Measurements from ENCODE around the gene CRTC3.
"Not testable (repeated sequence)": the region's sequence is repeated elsewhere in the genome, so short reads cannot be mapped to it uniquely, and the experiment has no call there.

Gene CRTC3

GRCh38 chr15:90520365-90520764 lies 9.4 kb upstream of the CRTC3 start:
- FAIRE-seq = no peak

GRCh38 chr15:90523373-90523772 lies 6.3 kb upstream of the CRTC3 start:
- DNase-seq (ENCODE audit: low spot score) (no peak), FAIRE-seq (no peak)

More at GRCh38 chr15:90520365-90520764, 9.4 kb upstream of the CRTC3 start:
- DNase-seq (ENCODE audit: low spot score) = no peak

- FAIRE-seq; DNase-seq (ENCODE audit: low spot score): not testable (repeated sequence)
Measured at GRCh38 chr15:90524018-90524803, 5.5 kb upstream of the CRTC3 start.

DNA sequence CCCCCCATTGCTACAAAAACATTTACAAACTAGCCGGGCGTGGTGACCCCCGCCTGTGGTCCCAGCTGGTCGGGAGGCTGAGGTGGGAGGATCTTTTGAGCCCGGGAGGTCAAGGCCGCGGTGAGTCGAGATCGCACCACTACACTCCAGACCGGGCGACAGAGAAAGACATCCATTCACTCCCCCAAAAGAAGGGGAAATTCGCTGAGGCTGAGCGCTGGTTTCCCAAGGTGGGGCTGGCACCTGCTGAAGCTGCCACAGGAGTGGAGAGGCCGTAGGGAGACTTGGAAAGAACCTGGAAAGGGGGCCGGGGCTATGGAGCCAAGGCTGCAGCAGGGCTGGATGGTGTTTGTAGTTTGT lies 732 bp upstream of the CRTC3 start:
- DNase-seq (ENCODE audit: low spot score) = no peak
- FAIRE-seq = no peak

- no peak for DNase-seq (ENCODE audit: low spot score)
- FAIRE-seq = no peak
Measured at GRCh38 chr15:90530250-90531051, 728 bp downstream of the CRTC3 start.

GRCh38 chr15:90531147-90531546 lies 1.4 kb downstream of the CRTC3 start:
- DNase-seq (ENCODE audit: low spot score) (no peak), FAIRE-seq (no peak)

DNA sequence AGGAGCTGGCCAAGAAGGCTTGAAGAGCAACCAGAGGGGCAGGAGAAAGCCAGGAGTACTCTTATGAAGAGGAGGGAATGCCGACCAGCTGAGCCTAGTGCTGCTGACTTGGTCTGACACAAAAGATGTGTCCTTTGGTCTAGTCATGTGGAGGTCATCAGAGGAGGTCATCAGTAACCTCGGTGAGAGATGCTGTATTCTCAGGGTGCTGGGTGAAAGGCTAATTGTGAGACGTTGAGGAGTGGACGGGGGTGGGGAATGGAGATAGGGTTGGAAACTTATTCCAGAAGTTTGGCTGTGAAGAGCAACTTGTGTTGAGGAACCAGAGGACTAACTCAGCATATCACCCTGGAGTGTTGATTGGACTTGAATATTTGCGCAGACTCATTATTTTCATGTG lies 5.5 kb downstream of the CRTC3 start:
- no peak for FAIRE-seq

GRCh38 chr15:90539789-90540188 lies 10.1 kb downstream of the CRTC3 start:
- no peak for DNase-seq (ENCODE audit: low spot score)
- no peak for FAIRE-seq

More for the DNA sequence above, 5.5 kb downstream of the CRTC3 start:
- no peak for DNase-seq (ENCODE audit: low spot score)

DNA sequence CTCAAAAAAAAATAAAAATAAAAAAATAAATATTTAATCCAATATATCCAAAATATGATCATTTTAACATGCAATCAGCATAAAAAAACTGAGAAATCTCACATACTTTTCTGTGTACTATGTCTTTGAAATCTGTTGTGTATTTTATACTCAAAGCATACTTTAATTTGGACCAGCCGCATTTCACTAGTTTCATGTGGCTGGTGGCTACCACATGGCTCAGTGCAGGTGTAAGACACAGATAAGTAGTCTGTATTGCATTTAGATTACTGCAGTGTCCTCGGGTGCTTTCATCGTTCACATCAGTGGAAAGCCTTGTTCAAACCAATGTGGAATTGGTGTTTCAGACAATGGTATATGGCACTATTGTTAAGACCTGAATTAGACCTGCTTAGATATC lies 11.0 kb downstream of the CRTC3 start:
- FAIRE-seq (no peak), DNase-seq (ENCODE audit: low spot score) (no peak)

GRCh38 chr15:90545095-90545494 lies 15.4 kb downstream of the CRTC3 start:
- FAIRE-seq (no peak), DNase-seq (ENCODE audit: low spot score) (no peak)

DNA sequence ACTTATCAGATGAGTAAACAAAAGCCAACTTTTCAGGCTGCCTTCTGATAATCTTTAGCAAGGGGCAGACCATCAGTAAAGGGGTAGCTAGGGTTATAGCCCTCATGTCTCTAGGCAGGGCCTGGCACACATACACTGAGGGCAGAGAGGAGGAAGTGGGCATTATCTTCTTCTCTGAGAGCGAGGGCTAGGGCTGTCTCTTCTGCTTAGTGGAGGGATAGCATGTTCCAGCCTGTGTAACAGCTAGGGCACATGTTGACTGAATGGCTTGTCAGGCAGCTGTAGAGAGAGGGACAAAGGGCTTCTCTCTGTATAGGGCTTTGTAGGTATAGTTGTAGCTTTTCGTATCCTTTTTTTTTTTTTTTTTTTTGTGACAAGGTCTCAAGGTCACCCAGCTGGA lies 17.8 kb downstream of the CRTC3 start:
- no peak for FAIRE-seq
- no peak for DNase-seq (ENCODE audit: low spot score)

GRCh38 chr15:90550919-90551318 lies 21.2 kb downstream of the CRTC3 start:
- FAIRE-seq = no peak
- no peak for DNase-seq (ENCODE audit: low spot score)

GRCh38 chr15:90552162-90552928 lies 22.6 kb downstream of the CRTC3 start:
- peak; percentile 79 for DNase-seq (ENCODE audit: low spot score)
- FAIRE-seq = peak; percentile 7

DNA sequence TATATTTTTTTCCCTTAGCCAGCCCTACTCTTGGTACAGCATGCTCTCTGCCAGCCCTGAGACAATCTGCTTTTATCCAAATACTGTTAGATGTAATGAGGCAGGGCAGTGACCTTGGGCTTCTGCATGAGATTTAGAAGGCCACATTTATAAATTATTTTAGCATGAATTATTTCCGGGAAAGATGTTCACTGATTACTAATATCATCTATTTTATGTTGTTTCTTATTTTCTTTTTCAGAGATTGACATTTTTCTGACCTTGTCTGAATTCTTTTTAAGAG lies 23.1 kb downstream of the CRTC3 start:
- FAIRE-seq = no peak
- no peak for DNase-seq (ENCODE audit: low spot score)

- no peak for DNase-seq (ENCODE audit: low spot score)
- no peak for FAIRE-seq
Measured at GRCh38 chr15:90553248-90553745, 23.6 kb downstream of the CRTC3 start.

DNA sequence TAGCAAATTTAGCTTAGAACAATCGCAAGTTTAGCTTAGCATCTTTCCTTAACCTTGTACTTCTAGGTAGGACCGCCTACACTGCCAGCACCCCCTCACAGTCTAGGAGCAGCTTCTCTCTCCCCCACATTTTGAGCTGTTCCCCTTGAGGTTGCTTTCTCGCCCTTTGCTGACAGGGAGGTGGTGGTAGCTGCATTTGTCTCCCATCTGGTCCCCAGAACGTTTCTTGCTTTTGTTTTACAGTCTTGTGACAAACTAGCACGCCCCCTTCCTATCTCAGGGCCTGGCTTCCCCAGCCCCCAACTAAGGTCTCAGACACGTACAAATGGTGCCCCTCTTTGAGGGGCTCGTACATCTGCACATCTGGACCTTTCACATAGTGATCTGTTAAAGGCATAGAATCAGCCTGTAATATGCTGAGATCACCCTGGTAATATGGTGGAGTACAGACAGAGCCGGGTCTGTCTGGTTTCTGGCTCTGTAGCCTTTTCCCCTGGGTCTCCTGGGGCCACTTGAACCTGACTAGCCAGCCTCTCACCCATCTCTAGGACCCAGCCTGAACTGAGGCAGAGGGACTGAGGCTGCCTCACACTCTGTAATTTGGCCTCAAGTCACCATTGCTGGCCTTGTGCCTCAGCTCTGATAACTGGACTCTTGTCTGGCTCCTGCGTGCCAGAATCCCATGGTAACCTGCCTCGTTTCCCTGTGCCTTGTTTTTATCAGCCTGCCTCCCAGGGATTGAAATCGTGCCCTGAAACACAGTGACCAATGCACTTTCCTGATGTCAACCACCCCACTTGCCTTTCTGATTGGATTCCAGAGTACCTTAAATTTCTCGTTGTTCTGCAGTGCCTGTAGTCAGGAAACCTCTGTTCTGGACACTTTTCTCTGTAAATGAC lies 27.7 kb downstream of the CRTC3 start:
- no peak for DNase-seq (ENCODE audit: low spot score)
- FAIRE-seq = no peak

GRCh38 chr15:90558171-90558573 lies 28.4 kb downstream of the CRTC3 start:
- DNase-seq (ENCODE audit: low spot score) (no peak), FAIRE-seq (no peak)

DNA sequence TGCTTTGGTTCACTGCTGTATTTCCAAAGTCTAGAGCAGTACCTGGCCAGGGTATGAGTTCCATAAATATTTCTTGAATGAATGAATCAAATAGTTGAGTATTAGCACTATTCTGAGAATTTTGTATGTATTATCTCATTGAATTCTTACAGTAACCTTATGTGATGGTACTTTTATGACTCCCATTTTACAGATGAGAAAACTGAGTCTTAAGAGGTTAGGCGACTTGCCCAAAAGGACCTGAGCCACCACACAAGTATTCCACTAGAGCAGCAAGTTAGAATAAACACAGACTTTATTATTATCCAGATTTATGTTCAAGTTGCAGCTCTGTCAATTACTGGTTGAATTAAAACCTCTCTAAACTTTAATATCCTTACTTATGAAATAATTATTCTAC lies 29.4 kb downstream of the CRTC3 start:
- DNase-seq (ENCODE audit: low spot score) (no peak), FAIRE-seq (no peak)

- no peak for DNase-seq (ENCODE audit: low spot score)
- FAIRE-seq = no peak
Measured at GRCh38 chr15:90560229-90560776, 30.6 kb downstream of the CRTC3 start.

DNA sequence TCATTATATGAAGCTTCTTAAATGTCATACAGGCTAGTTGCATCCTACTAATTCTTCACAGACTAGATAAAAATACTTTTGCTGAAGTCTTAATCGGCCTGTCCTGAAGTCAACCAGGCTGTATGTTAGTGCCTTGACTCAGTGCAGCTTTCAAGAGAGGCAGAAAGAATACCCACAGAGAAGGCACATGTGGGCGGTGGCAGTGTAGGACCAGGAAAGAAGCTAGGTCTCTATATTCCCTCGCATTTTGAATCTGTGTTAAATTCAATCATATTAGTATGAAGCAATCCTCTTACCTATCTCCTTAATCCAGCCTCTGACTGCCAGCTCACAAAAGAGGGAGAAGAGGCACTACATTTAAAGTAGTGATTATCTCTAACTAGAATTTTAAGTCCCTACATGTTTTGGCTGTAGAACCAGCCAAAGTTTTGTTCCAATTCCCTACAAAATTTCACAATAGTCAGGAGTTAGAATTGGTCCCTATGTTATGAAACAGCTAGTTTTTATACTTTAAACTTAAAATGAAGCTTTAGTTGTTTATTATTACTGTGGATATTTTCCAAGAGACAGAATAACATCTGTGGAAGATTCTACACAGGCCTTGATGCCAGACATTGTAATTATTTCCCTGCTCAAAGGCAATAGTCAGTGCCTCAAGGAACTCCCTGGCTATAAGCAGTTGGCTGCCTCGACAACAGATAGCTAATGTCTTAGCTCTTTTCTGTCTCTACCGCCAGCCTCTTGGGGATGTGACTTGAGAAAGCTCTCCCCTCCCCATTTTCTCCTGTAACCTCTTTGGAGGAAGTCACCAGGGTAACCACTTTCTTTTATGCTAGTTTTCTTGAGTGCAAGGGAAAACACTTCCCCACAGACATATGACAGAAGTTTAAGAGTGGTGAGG lies 31.9 kb downstream of the CRTC3 start:
- no peak for FAIRE-seq
- DNase-seq (ENCODE audit: low spot score) = no peak

All from RCC 7860 (cell line).